ENCODE results near the gene ELF3.

DNA sequence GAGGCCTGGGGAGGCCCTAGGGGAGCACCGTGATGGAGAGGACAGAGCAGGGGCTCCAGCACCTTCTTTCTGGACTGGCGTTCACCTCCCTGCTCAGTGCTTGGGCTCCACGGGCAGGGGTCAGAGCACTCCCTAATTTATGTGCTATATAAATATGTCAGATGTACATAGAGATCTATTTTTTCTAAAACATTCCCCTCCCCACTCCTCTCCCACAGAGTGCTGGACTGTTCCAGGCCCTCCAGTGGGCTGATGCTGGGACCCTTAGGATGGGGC lies 5.2 kb downstream of the ELF3 start:
- no peak for TF ChIP-seq POLR2AphosphoS5 (IDR thresholded peaks at IDR 0.05)
- TF ChIP-seq, protein P1, sequence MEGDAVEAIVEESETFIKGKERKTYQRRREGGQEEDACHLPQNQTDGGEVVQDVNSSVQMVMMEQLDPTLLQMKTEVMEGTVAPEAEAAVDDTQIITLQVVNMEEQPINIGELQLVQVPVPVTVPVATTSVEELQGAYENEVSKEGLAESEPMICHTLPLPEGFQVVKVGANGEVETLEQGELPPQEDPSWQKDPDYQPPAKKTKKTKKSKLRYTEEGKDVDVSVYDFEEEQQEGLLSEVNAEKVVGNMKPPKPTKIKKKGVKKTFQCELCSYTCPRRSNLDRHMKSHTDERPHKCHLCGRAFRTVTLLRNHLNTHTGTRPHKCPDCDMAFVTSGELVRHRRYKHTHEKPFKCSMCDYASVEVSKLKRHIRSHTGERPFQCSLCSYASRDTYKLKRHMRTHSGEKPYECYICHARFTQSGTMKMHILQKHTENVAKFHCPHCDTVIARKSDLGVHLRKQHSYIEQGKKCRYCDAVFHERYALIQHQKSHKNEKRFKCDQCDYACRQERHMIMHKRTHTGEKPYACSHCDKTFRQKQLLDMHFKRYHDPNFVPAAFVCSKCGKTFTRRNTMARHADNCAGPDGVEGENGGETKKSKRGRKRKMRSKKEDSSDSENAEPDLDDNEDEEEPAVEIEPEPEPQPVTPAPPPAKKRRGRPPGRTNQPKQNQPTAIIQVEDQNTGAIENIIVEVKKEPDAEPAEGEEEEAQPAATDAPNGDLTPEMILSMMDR (IDR thresholded peaks at IDR 0.05; ENCODE audit: poor library complexity, severe bottlenecking), result no peak
- TF ChIP-seq, protein P2, sequence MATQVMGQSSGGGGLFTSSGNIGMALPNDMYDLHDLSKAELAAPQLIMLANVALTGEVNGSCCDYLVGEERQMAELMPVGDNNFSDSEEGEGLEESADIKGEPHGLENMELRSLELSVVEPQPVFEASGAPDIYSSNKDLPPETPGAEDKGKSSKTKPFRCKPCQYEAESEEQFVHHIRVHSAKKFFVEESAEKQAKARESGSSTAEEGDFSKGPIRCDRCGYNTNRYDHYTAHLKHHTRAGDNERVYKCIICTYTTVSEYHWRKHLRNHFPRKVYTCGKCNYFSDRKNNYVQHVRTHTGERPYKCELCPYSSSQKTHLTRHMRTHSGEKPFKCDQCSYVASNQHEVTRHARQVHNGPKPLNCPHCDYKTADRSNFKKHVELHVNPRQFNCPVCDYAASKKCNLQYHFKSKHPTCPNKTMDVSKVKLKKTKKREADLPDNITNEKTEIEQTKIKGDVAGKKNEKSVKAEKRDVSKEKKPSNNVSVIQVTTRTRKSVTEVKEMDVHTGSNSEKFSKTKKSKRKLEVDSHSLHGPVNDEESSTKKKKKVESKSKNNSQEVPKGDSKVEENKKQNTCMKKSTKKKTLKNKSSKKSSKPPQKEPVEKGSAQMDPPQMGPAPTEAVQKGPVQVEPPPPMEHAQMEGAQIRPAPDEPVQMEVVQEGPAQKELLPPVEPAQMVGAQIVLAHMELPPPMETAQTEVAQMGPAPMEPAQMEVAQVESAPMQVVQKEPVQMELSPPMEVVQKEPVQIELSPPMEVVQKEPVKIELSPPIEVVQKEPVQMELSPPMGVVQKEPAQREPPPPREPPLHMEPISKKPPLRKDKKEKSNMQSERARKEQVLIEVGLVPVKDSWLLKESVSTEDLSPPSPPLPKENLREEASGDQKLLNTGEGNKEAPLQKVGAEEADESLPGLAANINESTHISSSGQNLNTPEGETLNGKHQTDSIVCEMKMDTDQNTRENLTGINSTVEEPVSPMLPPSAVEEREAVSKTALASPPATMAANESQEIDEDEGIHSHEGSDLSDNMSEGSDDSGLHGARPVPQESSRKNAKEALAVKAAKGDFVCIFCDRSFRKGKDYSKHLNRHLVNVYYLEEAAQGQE (IDR thresholded peaks at IDR 0.05; ENCODE audit: borderline replicate concordance), result no peak
- no peak for TF ChIP-seq EP300 (conservative IDR thresholded peaks at IDR 0.05; ENCODE audit: poor library complexity, severe bottlenecking)

Measured in neural cell (in vitro differentiated cells).